ENCODE data around the gene FIGN.

FIGN gene

DNA sequence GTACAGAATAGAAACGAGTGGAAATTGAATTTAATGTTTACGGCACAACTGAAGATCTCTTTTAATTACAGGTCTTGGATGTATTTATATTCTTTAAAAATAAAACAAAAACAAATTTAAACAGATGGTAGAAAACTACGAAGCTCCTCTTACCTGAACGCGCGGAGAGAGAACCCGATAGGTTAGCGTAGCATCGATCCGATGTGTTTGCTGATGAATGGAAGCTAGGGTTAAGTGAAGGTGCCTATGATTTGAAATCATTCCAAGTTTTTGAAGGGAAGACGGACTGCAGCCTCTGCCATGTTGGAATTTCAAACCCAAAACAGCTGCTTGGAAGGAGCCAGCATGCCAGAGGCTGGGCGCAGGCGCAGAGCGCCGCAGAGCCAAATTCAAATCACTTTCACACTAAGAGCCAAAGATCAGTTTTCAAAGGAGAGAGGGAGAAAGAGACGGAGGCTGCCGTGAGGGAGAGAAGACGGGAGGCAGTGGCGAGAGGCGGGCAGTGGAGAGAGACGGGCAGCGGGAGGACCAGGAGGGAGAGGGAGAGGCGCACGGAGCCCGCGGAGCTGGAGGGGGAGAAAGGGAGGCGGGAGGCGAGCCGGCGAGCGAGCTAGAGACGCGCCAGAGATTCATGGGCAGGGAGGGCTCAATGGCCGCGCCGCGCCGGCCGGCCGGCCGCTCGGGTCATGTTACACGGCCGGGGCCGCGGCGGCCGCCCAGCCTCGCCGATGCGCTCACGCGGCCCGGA is at the start of gene FIGN:
FIGN (minus strand) TSS at position 324 of the 748 bp plus-strand sequence. CDS start 1,081 bp downstream, outside the sequence.
- DNase-seq (ENCODE audit: low read depth) = no peak

DNA sequence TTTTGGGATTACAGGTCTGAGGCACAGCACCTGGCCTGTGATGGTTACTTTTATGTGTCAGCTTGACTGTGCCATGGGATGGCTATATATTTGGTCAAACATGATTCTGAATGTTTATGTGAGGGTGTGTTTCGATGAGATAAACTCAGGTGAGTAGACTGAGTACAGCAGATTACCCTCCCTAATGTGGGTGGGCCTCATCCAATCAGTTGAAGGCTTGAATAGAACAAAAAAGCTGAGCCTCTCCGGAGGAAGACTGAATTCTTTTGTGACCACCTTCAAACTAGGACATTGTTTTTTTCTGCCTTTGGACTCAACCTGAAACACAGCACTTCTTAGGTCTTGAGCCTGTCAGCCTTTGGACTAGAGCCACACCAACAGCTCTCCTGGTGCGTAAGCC is 49.4 kb upstream of the FIGN start:
- DNase-seq (ENCODE audit: low read depth) = no peak

GRCh38 chr2:163779970-163780597 is 44.3 kb upstream of the FIGN start:
- no peak for DNase-seq (ENCODE audit: low read depth)

GRCh38 chr2:163778045-163778781 is 42.4 kb upstream of the FIGN start:
- DNase-seq (ENCODE audit: low read depth) = no peak

- DNase-seq (ENCODE audit: low read depth) = no peak
These were observed 39.5 kb upstream of the FIGN start for GRCh38 chr2:163775304-163775703.

DNA sequence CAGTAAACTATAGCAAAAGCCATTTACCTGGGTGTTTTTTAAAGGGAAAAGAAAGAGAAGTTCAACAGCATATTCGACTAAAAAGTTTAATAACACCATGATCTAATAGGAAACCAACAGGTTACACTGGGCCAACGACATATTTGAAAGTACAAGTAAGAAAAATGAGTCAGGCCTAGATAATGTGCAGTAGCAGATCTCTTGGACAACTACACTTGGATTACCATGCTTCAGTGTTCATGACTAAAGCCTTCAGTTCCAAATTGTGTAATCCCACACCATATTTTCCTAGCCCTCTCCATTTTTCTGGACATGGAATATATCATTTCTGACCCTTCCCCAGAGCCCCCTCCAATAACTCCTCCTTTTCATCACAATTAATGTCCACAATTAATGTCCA is 39.1 kb upstream of the FIGN start:
- DNase-seq (ENCODE audit: low read depth) = no peak

DNA sequence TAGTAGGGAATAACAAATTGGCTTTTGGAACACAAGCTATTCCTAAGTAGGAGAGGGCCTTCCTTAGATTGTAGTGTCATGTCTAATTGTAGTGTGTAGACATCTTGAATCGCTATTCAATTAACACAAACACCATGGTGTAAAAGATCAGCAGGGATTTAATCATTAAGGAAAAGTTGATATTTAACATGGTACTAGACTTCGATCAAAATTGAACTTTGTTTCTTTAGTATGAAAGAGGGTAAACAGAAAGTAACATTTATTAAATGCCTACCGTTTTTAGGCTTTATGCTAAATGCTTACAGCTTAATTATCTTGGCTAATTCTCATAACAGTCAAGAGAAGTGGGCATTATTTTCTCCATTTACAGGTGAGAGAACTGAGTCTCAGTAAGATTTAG is 37.5 kb upstream of the FIGN start:
- DNase-seq (ENCODE audit: low read depth) = no peak

DNA sequence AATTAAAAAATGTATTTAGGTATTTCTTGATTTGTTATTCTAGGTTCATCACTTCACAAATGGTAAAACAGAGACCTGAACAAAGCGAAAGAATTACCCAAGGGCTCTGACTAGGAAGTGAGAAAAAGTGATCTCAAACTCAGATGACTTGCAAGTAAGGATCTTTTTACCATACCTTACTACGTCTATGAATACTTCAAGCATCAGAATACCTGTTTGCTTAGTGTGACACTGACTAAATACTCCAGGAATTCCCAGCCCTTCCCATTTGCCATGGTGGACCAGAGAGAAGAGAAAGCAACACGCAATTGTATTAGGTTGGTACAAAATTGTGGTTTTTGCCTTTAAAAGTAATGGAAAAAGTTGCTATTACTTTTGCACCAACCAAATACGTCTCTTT is 35.8 kb upstream of the FIGN start:
- no peak for DNase-seq (ENCODE audit: low read depth)

DNA sequence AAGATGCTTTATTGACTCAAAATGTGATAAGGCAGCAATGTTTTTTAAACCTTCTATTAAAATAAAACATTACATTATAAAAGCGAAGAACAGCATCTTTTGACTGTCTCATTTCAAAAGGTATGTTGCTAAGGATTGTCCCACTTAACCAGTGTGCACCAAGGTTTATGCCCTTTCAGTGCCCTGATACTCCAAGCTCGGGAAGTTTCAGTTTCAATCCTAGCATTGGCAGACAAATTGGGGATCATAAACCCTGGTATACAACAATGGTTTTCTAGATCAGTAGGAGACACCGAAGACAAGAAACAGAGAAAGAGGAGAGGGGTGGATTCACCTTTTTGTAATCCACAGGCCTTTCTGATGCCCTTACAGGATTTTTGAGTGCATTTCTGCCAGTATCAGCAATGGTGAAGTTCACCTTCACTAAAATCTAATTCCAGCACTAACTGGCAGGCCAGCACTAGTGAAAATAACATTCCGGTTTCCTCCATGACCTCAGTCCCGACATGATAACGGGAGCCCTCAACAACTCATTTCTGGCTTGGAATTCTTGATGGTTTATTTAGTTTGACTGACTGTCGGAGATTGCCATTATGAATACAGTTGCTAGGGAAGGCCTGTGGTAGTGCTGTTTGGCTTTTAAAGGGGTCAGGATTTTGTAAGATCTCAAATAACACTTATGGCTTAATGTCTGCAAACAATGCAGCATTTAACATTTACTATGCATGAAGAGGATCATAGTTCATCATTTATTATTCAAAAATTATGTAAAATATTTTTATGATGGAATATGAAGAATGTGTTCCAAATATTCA is 33.3 kb upstream of the FIGN start:
- no peak for DNase-seq (ENCODE audit: low read depth)

GRCh38 chr2:163767097-163767496 is 31.3 kb upstream of the FIGN start:
- no peak for DNase-seq (ENCODE audit: low read depth)

DNA sequence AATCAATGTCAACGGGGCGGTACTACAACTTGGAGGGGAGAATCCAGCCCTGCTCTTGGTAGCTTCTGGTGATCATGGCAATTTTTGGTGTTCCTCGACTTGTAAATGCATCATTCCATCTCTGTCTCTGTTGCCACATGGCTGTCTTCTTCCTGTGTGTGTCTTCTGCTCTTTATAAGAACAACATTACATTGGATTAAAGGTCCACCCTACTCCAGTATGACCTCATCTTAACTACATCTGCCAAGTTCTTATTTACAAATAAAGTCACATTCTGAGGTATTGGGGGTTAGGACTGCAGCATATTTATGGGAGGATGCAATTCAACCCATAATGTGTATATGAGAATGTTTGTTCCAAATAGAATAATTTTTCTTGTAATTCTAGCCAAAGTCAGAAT is 28.8 kb upstream of the FIGN start:
- DNase-seq (ENCODE audit: low read depth) = no peak

- DNase-seq (ENCODE audit: low read depth) = no peak
These were observed 23.2 kb upstream of the FIGN start for GRCh38 chr2:163759013-163759412.

DNA sequence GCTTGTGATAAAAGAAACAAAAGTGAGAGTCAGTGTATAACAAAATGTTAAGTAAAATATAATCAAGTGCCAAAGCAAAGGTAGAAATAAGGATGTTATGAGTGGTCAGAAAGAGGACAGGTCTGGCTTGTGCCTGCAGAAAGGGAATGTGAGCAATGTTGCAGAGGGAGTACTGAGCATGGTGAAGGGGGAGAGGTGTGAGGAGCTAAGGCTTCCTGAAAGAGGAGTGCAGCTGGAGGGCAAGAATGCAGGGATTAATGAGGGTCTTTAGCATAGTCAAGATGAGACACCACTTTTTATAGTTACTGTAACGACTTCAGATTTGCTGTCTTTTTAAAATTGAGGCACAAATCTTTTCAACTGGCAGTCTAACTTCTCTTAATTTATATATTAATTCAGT is 22.0 kb upstream of the FIGN start:
- no peak for DNase-seq (ENCODE audit: low read depth)

DNA sequence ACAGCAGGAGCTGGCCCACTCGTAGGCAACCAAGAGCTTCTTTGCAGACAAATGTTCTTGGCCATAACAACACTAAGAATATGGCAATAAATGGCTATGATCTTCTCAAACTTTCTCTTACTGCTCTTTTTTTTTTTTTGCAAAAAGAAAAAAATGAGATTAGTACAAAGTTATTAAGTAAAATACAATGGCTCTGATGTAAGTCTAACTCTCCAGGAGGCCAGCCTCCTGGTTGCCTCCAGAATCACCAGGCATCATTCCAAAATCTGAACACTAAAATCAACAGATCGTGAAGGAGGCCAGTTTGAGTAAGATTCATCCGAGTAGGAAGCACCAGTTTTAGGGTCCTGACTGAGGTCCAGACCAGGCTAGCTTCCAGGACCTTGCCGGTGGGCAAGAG is 20.8 kb upstream of the FIGN start:
- no peak for DNase-seq (ENCODE audit: low read depth)

DNA sequence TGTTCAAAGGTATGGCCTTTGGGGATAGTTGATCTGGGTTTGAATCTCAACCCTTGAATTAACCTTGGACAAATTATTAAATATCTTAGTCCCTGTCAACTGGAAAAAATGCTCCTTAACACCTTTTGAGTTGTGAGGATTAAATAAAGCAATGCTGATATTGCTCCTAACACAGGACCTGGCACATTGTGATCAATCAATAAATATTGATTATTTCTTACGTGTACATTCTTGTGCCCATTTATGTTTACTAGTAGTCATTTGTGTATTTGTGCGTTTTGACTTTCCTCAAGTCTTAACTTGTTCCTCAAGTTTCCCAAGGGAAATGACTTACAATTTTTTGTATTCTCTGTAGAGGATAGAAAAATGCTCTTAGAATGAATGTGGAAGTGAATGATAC is 19.6 kb upstream of the FIGN start:
- DNase-seq (ENCODE audit: low read depth) = no peak

- no peak for DNase-seq (ENCODE audit: low read depth)
These were observed 17.9 kb upstream of the FIGN start for GRCh38 chr2:163753726-163754125.

GRCh38 chr2:163752267-163752666 is 16.5 kb upstream of the FIGN start:
- no peak for DNase-seq (ENCODE audit: low read depth)

DNA sequence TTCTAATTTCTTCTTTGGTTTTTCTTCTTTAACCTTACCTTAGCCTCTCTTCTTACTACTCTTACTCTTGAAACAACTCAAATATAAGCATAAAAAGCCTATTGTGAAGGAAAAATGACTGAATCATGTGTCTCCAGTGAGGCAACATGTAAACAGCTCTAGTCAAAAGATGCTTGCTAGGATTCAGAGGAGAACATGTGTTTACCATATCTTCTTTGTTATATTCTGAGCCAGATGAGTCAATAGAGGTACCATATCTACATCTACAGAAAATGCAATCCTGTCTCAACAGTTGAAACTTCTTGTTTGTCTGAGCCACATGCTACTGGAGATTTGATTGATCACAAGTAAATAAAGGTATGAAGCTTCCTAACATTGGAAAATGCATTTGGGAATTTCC is 15.9 kb upstream of the FIGN start:
- no peak for DNase-seq (ENCODE audit: low read depth)

- no peak for DNase-seq (ENCODE audit: low read depth)
These were observed 12.6 kb upstream of the FIGN start for GRCh38 chr2:163748420-163748819.

DNA sequence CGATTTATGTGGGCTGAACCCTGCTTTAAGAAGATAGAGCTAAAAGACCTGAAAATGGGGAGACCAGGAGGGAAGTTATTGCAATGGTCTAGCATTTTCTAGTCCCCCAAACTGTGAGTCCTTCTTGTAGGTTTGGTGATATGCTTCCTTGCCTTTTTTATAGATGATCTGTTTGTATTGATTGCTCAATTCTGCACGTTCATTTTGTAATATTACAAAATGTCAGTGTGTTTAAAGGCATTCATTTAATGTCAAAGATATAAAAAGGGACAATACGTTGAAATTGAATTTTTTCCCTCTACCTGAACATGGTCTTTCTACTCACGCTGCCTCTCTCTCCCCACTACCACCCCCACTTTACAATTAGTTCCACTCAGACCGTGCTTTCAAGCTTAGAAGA is 5.6 kb upstream of the FIGN start:
- DNase-seq (ENCODE audit: low read depth) = no peak

- DNase-seq (ENCODE audit: low read depth) = no peak
These were observed 1.8 kb upstream of the FIGN start for GRCh38 chr2:163737563-163737962.

- no peak for DNase-seq (ENCODE audit: low read depth)
These were observed 1.3 kb upstream of the FIGN start for GRCh38 chr2:163737190-163737439.
